ENCODE data around the gene CCDC73.

The CCDC73 gene

GRCh38 chr11:32583459-32584271 is 210.8 kb downstream of the CCDC73 start, which contains the start of gene EIF3M:
Gene EIF3M, plus strand, starts transcription at chr11:32583831. Its CDS starts 57 bp downstream, at chr11:32583888.
- peak; percentile 97 for DNase-seq

- no peak for DNase-seq
Measured at GRCh38 chr11:32581556-32581955, 212.9 kb downstream of the CCDC73 start.

- DNase-seq = no peak
Measured at GRCh38 chr11:32580967-32581366, 213.5 kb downstream of the CCDC73 start.

GRCh38 chr11:32576456-32576855 is 218.0 kb downstream of the CCDC73 start:
- DNase-seq = no peak

GRCh38 chr11:32575070-32575469 is 219.4 kb downstream of the CCDC73 start:
- no peak for DNase-seq

- no peak for DNase-seq
Measured at GRCh38 chr11:32574421-32574820, 220.0 kb downstream of the CCDC73 start.

GRCh38 chr11:32573228-32573627 is 221.2 kb downstream of the CCDC73 start:
- no peak for DNase-seq

GRCh38 chr11:32571039-32571438 is 223.4 kb downstream of the CCDC73 start:
- no peak for DNase-seq

- DNase-seq = no peak
Measured at GRCh38 chr11:32569313-32569881, 225.1 kb downstream of the CCDC73 start.

- no peak for DNase-seq
Measured at GRCh38 chr11:32567154-32567553, 227.3 kb downstream of the CCDC73 start.

GRCh38 chr11:32566517-32566916 is 227.9 kb downstream of the CCDC73 start:
- DNase-seq = peak; percentile 47

GRCh38 chr11:32563600-32563959 is 230.9 kb downstream of the CCDC73 start:
- no peak for DNase-seq

- DNase-seq = no peak
Measured at GRCh38 chr11:32562839-32563599, 231.4 kb downstream of the CCDC73 start.

GRCh38 chr11:32561835-32562234 is 232.6 kb downstream of the CCDC73 start:
- no peak for DNase-seq

GRCh38 chr11:32555895-32556294 is 238.6 kb downstream of the CCDC73 start:
- DNase-seq = no peak

- DNase-seq = no peak
Measured at GRCh38 chr11:32555091-32555490, 239.4 kb downstream of the CCDC73 start.

Measured in inflammatory macrophage treated with lipopolysaccharide for 4 hours (primary cell).